Stomach (tissue), 9 donors: ENCODE results near the gene FDCSP. TPM values are rescaled to one million over a fixed set of nuclear protein-coding genes. Genes with fewer than 3 reads are reported as not detected.

Experiments used
- DNase-seq, 2 donors: peaks; one replicate each; pipeline versions ENCODE4 v3.0.0 to v3.0.0-alpha.2; 2013 to 2019
- H3K27ac ChIP-seq, 5 donors: fragments of 200-600 bp in 4 of 5; sonication (generic) in 4 of 5; one replicate each; pipeline ENCODE4 v1.5.1; 2013 to 2019; ENCODE audit warnings: mild to moderate bottlenecking in 1 of 5, moderate library complexity in 1 of 5
- H3K27me3 ChIP-seq, 3 donors: fragments of 200-600 bp; sonication (generic); one replicate each; pipeline ENCODE4 v1.5.1; 2017 to 2019; ENCODE audit warnings: mixed run types in 1 of 3
- H3K36me3 ChIP-seq, 4 donors: fragments of 200-600 bp; sonication (generic); 1 replicate in 3 of 4; 2 replicates in 1 of 4; pipeline ENCODE4 v1.5.1; 2016 to 2019
- H3K4me1 ChIP-seq, 4 donors: fragments of 200-600 bp; sonication (generic); one replicate each; pipeline ENCODE4 v1.5.1; 2016 to 2019
- H3K4me3 ChIP-seq, 4 donors: fragments of 200-600 bp; sonication (generic) in 3 of 4; one replicate each; pipeline ENCODE4 v1.5.1; 2016 to 2019; ENCODE audit warnings: mild to moderate bottlenecking in 1 of 4
- H3K9me3 ChIP-seq, 4 donors: fragments of 200-600 bp; sonication (generic); one replicate each; pipeline ENCODE4 v1.5.1; 2016 to 2019
- CTCF ChIP-seq, 7 experiments: fragments of 450-650 bp in 4 of 7; fragments of 200-600 bp in 3 of 7; sonication (generic) in 3 of 7; IDR thresholded peaks; one replicate each; pipeline ENCODE4 v1.5.1; 2016 to 2019; ENCODE audit warnings: antibody characterized with exemption in 7 of 7, control low read depth in 2 of 7, mild to moderate bottlenecking in 1 of 7
- EP300 ChIP-seq: sonication (generic); formaldehyde crosslinking; IDR thresholded peaks from one replicate; pipeline ENCODE4 v1.6.1; 2017; ENCODE audit warnings: antibody characterized with exemption
- POLR2A ChIP-seq, 4 donors: fragments of 450-650 bp; IDR thresholded peaks; one replicate each; pipeline ENCODE4 v1.6.1; 2016; ENCODE audit warnings: antibody characterized with exemption in 4 of 4, control low read depth in 2 of 4, mild to moderate bottlenecking in 1 of 4, moderate library complexity in 1 of 4
- POLR2AphosphoS5 ChIP-seq, 3 donors: sonication (generic); formaldehyde crosslinking; IDR thresholded peaks; one replicate each; pipeline ENCODE4 v1.6.1; 2016; ENCODE audit warnings: antibody characterized with exemption in 3 of 3
- WGBS, 5 donors: extraction: QIAGEN DNeasy Blood & Tissue Kit in 3 of 5; methylation state at CpG; one replicate each; pipeline versions ENCODE4 v1.1.5 to v1.1.7; 2013 to 2018; 5-methylcytosine and 5-hydroxymethylcytosine counted together
- intact Hi-C: fragments of 100-400 bp; cut with DNase I; formaldehyde crosslinking; loops from one replicate; pipeline ENCODE4 v1.15.1; 2023; ENCODE audit warnings: low total_unique reads
- polyA plus RNA-seq, 3 donors: library from polyadenylated mRNA; stranded (reverse); fragments of 200-250 nt; gene quantifications; one replicate each; pipeline ENCODE4 v1.2.3, GENCODE V29; 2013
- total RNA-seq, 5 donors: library from RNA; depleted of rRNA; stranded (reverse); fragments of >200 nt; gene quantifications; one replicate each; pipeline versions ENCODE4 v1.1.0 to v1.2.3, GENCODE V29; 2014 to 2016
- donor health status: healthy with polysubstance abuse.
- donor health status: Bipolar disorder and iron deficiency.
- donor health status: healthy.

FDCSP gene
- total and polyA plus RNA-seq, 8 donors = 46.5 TPM; not detected in 7

GRCh38 chr4:70187216-70187615, 38.7 kb upstream of the FDCSP start:
- TF ChIP-seq CTCF (IDR thresholded peaks at IDR 0.05) (no peak), EP300 (no peak), POLR2AphosphoS5 (IDR thresholded peaks at IDR 0.05) (no peak), POLR2A (IDR thresholded peaks at IDR 0.05) (no peak)
- peaks cover 0 to 7% (median 0%) of the 10 kb centered on the region in 4 donors for H3K4me1 ChIP-seq
- 95 to 100% (median 98%) methylated on average over 1 of the region's 1 CpG for WGBS, 5 donors
- intact Hi-C loops = no loop called here
- no peak overlapping the region for H3K4me3 ChIP-seq
- H3K9me3 ChIP-seq = no peaks in the 10 kb centered on the region
- no peak for DNase-seq
- no peak overlapping the region for H3K27ac ChIP-seq
- no peaks in the 10 kb centered on the region for H3K27me3 ChIP-seq
- no peaks in the 10 kb centered on the region for H3K36me3 ChIP-seq

- Histone ChIP-seq H3K4me3 (no peak overlapping the region), H3K9me3 (no peaks in the 10 kb centered on the region), H3K36me3 (no peaks in the 10 kb centered on the region), H3K27me3 (no peaks in the 10 kb centered on the region), H3K4me1 (no peaks in the 10 kb centered on the region), H3K27ac (no peak overlapping the region)
- no peak for TF ChIP-seq CTCF (IDR thresholded peaks at IDR 0.05)
- no peak for TF ChIP-seq EP300
- TF ChIP-seq POLR2AphosphoS5 (IDR thresholded peaks at IDR 0.05) = no peak
- 96 to 100% (median 98%) methylated on average over 1 of the region's 1 CpG for WGBS, 5 donors
- intact Hi-C loops = no loop called here
- no peak for DNase-seq
These were observed 35.3 kb upstream of the FDCSP start for GRCh38 chr4:70190579-70190978.

GRCh38 chr4:70191647-70192046, 34.3 kb upstream of the FDCSP start:
- Histone ChIP-seq H3K27me3 (no peaks in the 10 kb centered on the region), H3K9me3 (no peaks in the 10 kb centered on the region), H3K4me1 (no peaks in the 10 kb centered on the region), H3K27ac (no peak overlapping the region), H3K36me3 (no peaks in the 10 kb centered on the region), H3K4me3 (no peak overlapping the region)
- intact Hi-C loops = no loop called here
- WGBS, 5 donors = 35 to 49% (median 38%) methylated on average over 1 of the region's 1 CpG
- DNase-seq = no peak
- TF ChIP-seq EP300 = no peak
- no peak for TF ChIP-seq CTCF (IDR thresholded peaks at IDR 0.05)
- no peak for TF ChIP-seq POLR2A (IDR thresholded peaks at IDR 0.05)
- TF ChIP-seq POLR2AphosphoS5 (IDR thresholded peaks at IDR 0.05) = no peak

GRCh38 chr4:70192895-70193294, 33.0 kb upstream of the FDCSP start:
- H3K27me3 ChIP-seq = no peaks in the 10 kb centered on the region
- no peak overlapping the region for H3K27ac ChIP-seq
- no peak for TF ChIP-seq POLR2A (IDR thresholded peaks at IDR 0.05)
- no peaks in the 10 kb centered on the region for H3K36me3 ChIP-seq
- peaks cover 0 to 7% (median 0%) of the 10 kb centered on the region in 4 donors for H3K4me1 ChIP-seq
- no peaks in the 10 kb centered on the region for H3K9me3 ChIP-seq
- no peak for DNase-seq
- no peak overlapping the region for H3K4me3 ChIP-seq
- intact Hi-C loops = no loop called here
- 89 to 95% (median 89%) methylated on average over 2 of the region's 2 CpGs for WGBS, 5 donors

- Histone ChIP-seq H3K27ac (no peak within 1 kb of the TSS), H3K27me3 (no peaks in the 10 kb centered on the region), H3K4me3 (no peak within 1 kb of the TSS), H3K36me3 (no peaks in the 10 kb centered on the region), H3K4me1 (peaks cover 5 to 19% (median 7%) of the 10 kb centered on the region in 4 donors), H3K9me3 (no peaks in the 10 kb centered on the region)
- WGBS, 5 donors = 80 to 96% (median 90%) methylated on average over 1 of the region's 1 CpG
- intact Hi-C loops = no loop called here
- no peak for TF ChIP-seq EP300
- TF ChIP-seq POLR2A (IDR thresholded peaks at IDR 0.05) = no peak
- no peak for TF ChIP-seq POLR2AphosphoS5 (IDR thresholded peaks at IDR 0.05)
- TF ChIP-seq CTCF (IDR thresholded peaks at IDR 0.05) = no peak
- DNase-seq = no peak
These were observed 30.5 kb upstream of the FDCSP start, which contains the start of gene ODAM for GRCh38 chr4:70195425-70195824. Gene ODAM, plus strand, starts transcription at chr4:70195725. Its CDS starts 819 bp downstream, at chr4:70196544.
